Effector CD4-positive, alpha-beta T cell (primary cell): ENCODE data around the gene TLCD2.
"Not testable (repeated sequence)": the region's sequence is repeated elsewhere in the genome, so short reads cannot be mapped to it uniquely, and the experiment has no call there.

Source experiments
- DNase-seq: peaks from one replicate; pipeline ENCODE4 v3.0.0-alpha.2; 2020
- total RNA-seq: gene quantifications from one replicate; lab custom pipeline; 2026; lab: John Stamatoyannopoulos, UW

Gene TLCD2, protein sequence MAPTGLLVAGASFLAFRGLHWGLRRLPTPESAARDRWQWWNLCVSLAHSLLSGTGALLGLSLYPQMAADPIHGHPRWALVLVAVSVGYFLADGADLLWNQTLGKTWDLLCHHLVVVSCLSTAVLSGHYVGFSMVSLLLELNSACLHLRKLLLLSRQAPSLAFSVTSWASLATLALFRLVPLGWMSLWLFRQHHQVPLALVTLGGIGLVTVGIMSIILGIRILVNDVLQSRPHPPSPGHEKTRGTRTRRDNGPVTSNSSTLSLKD
- 1.9 reads per million, percentile 2 among the genes with 10 or more reads in this experiment for total RNA-seq

DNA sequence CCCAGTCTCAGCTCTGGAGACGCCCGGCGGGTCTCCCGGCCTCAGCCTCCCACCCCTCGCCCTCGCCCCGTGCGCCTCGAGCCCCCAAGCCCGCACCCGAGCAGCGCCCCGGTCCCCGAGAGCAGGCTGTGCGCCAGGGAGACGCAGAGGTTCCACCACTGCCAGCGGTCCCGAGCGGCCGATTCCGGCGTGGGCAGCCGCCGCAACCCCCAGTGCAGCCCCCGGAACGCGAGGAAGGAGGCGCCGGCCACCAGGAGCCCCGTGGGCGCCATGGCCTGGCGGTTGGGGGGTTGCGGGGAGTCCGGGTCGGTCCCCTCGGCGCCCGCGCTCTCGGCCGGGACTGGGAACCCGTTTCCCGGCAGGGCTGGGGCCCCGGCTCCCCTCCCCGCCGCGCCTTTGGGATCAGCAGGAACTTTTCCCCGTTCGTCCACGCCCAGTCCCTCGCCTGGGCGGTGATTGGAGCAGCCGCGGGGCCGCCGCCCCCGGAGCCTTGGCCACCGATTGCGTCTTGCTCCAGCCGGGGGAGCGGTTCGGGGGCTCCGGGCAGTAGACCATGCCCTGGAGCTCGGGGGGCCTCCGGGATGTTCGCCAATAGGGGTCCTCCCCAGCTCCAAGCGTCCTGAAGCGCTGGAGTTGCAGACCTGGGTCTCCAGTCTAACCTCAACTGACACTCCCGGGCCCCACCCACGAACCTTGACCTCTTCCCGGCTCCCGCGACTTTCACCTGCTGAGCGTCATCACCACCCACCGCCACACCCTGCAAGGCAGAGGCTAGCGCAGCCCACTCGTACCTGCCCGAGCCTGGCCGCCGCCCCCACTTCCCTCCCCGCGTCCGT is at the start of gene TLCD2:
TSS of gene TLCD2 (minus strand) at position 407 of the 836 bp plus-strand sequence. CDS start at position 272, 135 bp downstream.
- DNase-seq: no peak

DNA sequence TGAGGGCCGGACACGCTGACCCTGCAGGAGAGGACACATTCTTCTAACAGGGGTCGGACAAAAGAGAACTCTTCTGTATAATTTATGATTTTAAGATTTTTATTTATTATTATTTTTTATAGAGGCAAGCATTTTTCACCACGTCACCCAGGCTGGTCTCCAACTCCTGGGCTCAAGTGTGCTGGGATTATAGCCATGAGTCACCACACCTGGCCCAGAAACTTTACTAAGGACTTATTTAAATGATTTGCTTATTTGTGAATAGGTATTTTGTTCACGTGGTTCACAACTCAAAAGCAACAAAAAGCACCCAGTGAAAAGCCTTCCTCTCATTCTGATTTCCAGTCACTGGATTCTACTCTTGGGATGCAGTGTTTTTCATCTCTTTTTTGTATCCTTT is 49.4 kb upstream of the TLCD2 start:
- no peak for DNase-seq

DNA sequence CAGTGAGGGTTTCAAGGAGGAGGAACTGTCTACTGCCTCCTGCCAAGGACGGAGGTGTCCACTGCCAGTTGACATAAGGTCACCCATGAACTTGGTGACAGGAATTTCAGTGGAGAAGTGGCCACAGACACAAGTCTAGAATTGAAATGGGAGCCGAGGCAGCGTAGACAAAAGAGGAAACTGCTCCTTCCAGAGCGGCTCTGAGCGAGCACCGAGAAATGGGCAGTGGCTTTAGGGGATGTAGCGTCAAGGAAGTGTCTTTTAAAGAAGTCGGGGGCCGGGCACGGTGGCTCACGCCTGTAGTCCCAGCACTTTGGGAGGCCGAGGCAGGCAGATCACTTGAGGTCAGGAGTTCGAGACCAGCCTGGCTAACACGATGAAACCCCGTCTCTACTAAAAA is 48.6 kb upstream of the TLCD2 start:
- DNase-seq: no peak

DNA sequence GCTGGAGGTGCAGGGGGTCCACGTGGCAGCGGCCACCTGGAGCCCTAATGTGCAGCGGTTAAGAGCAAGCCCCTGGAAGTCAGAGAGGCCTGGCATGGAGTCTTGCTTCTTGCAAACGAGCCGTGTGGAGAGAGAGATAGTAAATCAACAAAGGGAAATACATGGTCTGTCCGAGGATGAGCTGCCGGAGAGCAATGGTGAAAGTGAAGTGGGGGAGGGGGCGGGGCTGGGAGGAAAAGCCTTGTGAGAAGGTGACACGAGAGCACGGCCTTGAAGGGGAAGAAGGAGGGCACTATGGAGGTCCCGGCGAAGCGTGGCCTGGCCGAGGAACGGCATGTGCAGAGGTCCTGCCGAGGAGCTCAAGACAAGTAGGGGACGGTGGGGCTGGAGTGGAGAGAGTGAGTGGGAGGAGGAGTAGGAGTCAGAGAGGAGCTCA is 45.7 kb upstream of the TLCD2 start:
- no peak for DNase-seq

DNA sequence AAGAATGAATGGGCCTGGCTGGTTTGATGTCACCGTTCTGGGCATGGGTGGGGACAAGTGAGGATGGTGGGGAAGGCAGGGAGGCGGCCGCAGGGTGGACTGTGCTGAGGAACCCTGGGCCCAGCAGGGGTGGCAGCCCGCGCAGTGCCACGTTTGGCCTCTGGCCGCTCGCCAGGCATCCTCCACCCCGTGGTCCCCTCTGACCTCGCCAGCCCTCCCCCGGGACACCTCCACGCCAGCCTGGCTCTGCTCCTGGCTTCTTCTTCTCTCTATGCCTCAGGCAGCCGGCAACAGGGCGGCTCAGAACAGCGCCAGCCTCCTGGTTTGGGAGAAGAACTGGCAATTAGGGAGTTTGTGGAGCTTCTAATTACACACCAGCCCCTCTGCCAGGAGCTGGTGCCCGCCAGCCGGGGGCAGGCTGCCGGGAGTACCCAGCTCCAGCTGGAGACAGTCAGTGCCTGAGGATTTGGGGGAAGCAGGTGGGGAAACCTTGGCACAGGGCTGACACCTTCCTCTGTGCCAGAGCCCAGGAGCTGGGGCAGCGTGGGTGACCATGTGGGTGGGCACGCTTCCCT is 45.2 kb upstream of the TLCD2 start:
- no peak for DNase-seq

DNA sequence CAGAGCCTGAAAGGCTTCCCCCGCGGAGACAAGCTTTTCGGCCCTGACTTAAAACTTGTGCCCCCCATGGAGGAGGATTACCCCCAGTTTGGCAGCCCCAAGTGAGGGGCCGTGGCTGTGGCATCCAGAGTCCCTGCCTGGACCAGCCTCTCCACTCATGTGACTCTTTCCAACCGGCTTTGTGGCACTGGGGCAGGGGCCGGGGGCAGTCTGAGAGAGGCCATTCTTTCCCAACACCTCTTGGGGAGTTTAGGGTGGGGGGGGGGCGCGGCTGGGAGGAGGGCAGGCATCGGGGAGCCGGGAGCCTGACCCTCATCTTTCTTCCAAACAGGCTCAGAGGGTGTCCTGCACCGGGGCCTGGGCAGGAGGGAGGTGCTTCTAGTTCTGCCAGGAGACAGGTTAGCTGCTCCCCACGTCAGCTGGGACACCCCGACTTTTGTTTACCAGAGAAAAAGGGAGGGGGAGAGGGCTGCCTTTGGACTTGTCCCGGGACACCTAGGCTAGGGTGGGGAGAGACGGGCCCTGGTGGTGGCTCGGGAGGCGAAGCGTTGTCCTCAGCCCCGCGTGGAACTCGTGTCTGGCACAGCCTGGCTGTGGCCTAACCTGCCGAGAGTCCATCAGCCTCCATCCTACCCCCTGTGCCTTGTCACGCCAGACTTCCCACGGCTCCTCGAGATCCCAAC is 44.4 kb upstream of the TLCD2 start:
- no peak for DNase-seq

DNA sequence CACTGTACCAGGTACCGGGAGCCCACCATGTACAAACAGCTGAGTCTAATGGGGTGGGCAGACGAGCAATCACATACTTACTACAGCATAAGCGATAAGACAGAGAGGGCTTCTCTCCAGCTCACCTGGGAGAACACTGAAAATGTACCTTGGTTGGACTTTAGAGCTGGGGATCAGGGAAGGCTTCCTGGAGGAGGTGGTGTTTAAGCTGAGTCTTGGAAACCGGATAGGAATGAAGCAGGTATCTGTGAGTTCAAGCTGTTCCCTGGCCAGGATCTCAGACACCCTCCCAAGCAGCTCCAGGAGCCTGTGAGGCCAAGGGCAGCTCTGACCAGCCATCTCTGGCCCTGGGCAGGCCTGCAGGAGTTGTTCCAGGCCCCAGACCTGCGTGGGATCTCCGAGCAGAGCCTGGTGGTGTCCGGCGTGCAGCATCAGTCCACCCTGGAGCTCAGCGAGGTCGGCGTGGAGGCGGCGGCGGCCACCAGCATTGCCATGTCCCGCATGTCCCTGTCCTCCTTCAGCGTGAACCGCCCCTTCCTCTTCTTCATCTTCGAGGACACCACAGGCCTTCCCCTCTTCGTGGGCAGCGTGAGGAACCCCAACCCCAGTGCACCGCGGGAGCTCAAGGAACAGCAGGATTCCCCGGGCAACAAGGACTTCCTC is 43.7 kb upstream of the TLCD2 start:
- no peak for DNase-seq

DNA sequence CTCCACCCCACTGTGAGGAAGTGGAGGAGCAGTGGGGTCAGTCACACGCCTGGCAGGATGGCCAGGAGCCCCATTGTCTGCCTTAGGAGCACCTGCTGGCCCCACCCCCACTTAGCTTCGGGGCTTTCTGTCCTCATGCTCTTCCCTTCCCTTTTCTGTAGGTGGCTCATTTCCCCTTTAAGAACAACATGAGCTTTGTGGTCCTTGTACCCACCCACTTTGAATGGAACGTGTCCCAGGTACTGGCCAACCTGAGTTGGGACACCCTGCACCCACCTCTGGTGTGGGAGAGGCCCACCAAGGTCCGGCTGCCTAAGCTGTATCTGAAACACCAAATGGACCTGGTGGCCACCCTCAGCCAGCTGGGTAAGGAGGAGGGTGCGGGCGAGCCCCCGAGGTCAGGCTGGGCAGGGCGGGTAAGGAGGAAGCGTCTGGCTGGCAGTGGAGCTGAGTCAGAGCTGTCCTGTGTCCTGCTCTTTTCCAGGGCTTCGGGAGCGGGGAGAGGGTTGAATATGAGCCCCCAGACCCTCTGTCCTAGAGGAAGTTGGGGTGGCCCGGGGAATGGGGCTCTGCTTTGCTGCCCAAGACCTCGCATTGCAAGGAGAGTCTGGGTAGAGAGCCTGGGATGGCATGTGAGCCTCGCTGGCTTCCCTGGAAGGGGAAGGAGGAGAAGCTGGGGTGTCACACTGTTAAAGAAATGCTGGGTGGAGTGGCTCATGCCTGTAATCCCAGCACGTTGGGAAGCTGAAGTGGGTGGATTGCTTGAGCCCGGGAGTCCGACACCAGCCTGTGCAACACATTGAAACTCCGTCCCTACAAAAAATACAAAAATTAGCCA is 42.5 kb upstream of the TLCD2 start:
- no peak for DNase-seq

DNA sequence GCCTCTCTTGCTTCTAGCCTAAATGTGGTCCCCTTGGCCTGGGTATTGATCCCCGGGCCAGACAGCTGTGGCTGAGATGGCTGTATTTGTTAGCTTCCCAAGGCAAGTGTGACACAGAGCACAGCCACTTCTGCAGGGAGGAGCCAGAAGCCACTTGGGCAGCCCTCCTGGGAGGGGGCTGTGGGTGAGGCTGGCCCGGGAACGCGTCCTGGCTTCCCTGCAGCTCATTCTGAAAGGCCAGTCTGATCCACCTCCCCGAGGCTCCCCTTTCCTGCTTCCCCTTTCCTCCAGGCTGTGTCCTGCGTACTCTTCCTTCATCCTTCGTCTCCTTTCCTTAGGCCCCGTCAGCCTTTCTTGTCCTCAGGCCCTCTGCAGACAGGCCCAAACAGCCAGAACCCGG is 40.5 kb upstream of the TLCD2 start:
- no peak for DNase-seq

DNA sequence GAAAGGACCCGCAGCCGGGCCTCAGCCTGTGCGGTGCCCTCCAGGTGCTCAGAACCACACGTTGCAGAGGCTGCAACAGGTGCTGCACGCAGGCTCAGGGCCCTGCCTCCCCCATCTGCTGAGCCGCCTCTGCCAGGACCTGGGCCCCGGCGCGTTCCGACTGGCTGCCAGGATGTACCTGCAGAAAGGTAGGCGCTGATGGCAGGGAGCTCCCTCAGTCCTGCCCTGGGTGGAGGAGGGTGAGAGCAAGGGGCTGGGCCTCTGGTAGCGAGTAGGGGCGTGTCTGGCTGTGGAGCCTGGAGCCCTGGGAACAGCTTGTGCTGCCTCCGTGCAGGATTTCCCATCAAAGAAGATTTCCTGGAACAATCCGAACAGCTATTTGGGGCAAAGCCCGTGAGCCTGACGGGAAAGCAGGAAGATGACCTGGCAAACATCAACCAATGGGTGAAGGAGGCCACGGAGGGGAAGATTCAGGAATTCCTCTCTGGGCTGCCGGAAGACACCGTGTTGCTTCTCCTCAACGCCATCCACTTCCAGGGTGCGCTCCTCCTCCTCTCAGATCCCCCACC is 36.9 kb upstream of the TLCD2 start:
- no peak for DNase-seq

DNA sequence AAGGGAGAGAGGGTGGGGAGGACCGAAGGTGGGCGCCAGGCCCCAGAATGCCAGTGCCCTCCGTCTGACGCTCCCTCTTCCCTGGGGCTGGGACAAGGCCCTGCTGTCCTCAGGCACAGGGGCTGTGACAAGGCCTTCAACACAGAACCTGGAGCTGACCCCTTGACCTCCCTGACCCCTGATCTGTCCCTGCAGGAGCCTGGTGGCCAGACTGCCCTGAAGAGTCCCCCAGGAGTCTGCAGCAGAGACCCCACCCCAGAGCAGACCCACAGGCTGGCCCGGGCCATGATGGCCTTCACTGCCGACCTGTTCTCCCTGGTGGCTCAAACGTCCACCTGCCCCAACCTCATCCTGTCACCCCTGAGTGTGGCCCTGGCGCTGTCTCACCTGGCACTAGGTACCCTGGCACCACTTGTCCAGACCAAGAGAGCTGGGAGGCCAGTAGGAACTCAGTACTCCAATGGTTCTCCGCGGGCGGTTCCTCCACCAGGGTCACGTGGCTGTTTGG is 35.4 kb upstream of the TLCD2 start:
- no peak for DNase-seq

DNA sequence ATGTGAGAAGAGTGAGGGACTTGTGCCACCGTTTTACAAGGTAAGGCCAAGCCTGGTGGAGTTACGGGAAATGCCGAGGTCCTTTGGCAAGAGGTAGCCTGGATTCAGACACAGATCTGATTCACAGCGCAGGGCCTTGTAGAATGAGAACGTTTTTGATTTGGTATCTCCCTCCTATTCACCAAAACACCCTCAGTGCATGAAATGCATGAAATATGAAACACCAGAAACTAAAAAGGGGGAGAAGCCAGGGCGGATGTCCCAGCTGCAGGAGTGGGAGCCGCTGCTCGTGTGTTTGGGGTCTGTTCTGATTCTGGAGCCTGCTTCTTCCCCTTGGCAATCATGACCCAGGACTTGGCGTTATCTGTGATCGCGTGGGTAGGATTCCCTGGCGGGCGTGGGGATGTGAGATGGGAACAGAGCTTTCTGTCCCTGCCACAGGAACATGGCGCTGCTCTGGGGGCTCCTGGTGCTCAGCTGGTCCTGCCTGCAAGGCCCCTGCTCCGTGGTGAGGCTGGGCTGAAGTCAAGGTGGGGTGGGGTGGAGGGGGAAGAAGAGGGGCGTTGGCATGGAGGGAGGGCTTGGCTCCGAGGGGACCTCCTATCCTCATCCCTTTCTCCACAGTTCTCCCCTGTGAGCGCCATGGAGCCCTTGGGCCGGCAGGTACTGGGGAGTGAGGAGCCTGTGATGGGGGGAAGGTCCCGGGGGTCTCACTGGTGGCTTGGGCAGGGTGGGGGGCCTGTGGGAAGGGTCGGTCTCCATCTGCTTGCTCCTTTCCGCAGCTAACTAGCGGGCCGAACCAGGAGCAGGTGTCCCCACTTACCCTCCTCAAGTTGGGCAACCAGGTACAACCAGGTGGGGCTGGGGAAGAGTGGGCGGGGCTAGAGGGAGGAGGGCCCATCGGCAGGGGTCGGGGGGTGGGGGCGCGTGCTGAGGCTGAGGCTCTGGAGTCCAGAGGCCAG is 34.7 kb upstream of the TLCD2 start:
- no peak for DNase-seq

DNA sequence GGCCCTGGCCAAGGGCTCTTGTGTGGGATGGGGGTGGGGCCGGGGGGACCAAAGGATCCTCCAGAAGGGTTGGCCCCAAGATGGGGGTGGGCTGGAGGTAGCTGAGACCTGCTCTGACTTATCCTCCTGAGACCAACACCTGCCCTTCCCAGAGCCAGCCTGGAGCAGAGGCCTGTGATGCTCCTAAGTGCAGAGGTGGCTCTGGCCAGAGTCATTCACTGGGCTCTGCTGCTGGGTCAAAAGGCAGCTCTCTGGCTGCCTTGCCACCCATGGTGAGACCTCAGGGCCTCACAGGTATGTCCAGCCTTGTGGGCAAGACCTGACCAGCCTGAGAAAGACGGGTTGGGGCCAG is 32.9 kb upstream of the TLCD2 start:
- no peak for DNase-seq

DNA sequence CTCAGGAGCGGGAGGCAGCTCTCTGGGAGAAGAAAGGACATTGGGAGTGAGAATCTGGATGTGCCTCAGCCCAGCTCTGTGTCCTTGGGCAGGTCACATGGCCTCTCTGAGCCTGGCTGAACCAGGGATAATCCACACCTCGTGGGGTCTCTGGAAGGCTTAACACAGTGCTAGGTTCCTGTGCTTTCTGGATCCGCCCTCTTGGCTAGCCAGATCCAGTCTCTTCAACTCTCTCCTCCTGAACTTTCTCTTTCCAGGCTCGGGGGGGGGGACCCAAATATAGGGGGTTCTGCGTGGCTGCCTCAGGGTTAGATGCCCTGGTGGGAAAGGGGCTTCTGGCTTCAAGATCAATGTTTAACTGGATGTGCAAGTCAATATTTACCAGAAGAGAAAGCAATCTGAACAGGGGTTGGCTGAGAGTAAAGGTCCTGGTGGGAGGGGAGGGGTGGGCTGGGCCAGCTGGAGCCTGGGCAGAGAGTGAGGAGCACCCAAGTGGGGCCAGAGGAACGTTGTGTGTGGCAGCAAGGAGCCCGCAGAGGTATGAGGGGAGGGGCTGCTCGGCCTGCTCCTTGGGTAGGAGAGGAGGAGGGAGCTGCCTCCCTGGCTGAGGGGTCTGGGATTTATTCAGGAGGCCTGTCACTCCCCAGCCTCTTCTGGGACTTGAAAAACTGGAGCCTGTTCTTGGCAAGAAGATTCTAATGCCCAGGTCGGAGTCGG is 32.4 kb upstream of the TLCD2 start, which contains the start of gene SERPINF2:
TSS of gene SERPINF2 (plus strand) at position 501 of the 717 bp plus-strand sequence. CDS start 2,125 bp downstream, outside the sequence.
- no peak for DNase-seq

DNA sequence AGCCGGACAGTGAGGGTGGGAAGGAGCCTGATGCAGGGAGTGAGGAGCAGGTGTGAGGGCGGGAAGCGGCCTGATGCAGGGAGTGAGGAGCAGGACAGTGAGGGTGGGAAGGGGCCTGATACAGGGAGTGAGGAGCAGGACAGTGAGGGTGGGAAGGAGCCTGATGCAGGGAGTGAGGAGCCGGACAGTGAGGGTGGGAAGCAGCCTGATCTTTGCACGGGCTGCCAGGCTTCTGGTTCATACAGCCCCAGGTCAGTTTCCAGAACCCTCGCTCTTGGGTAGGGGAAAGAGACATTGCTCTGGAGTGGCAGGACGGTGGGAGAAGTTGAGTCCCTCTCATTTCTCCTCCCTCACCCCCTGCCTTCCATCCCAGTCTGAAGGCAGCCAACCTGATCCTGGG is 31.7 kb upstream of the TLCD2 start:
- not testable (repeated sequence) for DNase-seq

DNA sequence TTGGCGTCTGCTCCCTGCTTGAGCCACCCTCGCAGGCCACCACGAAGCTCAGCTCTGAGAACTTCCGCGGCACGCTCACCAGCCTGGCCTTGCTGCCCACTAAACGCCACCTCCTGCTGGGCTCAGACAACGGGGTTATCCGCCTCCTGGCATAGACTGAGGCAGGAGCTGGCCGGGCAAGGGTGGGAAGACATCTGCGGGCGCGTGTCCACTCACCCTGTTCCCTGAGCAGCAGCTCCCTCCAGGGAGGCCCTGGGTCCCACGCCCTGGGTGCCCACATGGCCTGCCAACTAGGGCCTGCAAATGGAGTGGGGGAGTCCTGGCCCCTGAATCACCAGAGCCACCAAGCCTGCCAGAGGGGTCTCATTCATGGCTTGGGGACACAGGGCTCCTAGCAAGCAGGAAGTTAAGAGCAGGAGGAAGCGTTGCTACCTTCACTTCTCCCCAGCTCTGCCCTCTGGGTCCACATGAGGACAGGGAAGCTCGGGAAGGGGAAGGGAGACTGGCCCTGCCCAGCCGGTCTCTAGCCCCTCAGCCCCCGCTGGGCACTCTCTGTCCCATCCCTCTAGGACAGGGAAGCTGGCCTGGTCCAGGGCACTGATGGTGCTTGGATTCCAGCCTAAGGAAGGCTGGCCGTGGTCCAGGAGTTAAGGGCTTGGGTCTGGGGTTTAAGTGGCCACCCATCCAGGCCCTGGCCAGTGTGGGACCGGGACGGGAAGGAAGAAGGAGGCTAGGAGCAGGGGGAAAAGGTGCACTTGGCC is 27.5 kb upstream of the TLCD2 start:
- DNase-seq: no peak

DNA sequence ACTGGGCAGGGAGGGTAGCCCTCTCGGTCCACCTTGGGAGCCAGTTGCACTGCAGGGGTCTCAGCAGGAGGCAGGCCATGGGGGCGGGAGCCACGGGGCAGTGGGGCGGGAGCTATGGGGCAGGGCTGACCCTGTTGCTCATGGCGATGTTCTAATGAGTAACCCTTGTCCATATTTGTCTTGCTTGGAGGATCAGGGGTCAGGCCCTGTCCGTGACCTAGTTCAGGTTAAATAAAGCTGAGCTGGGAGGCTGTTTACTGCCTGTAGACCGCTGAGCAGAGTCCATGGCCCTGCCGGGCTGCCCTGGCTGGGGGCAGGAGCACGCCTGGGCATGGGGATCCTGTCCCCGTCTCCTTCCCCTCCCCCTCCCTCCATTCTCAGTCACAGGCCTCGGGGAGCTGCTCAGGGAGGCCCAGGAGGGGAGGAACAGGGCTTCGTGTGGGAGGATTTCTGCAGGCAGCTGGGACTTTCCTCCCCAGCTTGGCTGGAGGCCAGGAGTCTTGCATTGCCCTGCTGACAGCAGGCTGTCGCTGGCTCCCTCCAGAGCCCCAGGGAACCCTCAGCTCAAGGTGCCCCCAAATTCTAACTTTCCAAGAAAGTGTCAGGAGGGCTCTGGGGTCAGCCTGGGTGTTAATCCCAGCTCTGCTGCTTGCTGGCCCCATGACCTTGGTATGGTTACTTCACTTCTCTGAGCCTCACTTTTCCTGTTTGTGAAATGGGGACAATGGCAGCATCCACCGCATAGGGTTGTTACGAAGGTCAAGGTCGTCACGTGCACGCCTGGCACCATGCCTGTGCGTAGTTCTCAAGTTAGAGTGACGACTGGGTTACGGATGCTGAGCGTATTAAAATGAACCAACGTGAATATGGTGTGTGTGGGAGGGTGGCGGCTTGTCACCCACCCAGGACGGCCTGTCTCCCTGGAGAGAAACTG is 26.4 kb upstream of the TLCD2 start:
- no peak for DNase-seq
